Upper lobe of left lung (tissue), 6 donors: ENCODE data around the gene DNAJC8. TPM values are rescaled to one million over a fixed set of nuclear protein-coding genes. Genes with fewer than 3 reads are reported as not detected.

Experiments
- ATAC-seq, 2 donors: fragments of 200-7000 bp; cut with Tn5 transposase; one replicate each; pipeline ENCODE4 v1.9.1; 2022; ENCODE audit warnings: mild to moderate bottlenecking in 2 of 2, moderate library complexity in 2 of 2; ENCODE audit not compliant: low FRiP score in 2 of 2
- DNase-seq, 2 donors: peaks; one replicate each; pipeline ENCODE4 v3.0.0-alpha.2; 2019 to 2020
- H3K27ac ChIP-seq, 4 donors: fragments of 200-600 bp; sonication (generic); one replicate each; pipeline ENCODE4 v1.5.1; 2016 to 2019
- H3K27me3 ChIP-seq, 4 donors: fragments of 200-600 bp; sonication (generic); one replicate each; pipeline ENCODE4 v1.5.1; 2017 to 2019
- H3K36me3 ChIP-seq, 4 donors: fragments of 200-600 bp; sonication (generic); one replicate each; pipeline ENCODE4 v1.5.1; 2016 to 2019
- H3K4me1 ChIP-seq, 4 donors: fragments of 200-600 bp; sonication (generic); one replicate each; pipeline ENCODE4 v1.5.1; 2018 to 2019
- H3K4me3 ChIP-seq, 4 donors: fragments of 200-600 bp; sonication (generic); one replicate each; pipeline ENCODE4 v1.5.1; 2017 to 2019; ENCODE audit warnings: mild to moderate bottlenecking in 2 of 4, moderate library complexity in 1 of 4
- H3K9me3 ChIP-seq, 4 donors: fragments of 200-600 bp; sonication (generic); one replicate each; pipeline ENCODE4 v1.5.1; 2018 to 2019
- CTCF ChIP-seq, 6 experiments: fragments of 450-650 bp in 4 of 6; fragments of 200-600 bp in 2 of 6; sonication (generic) in 2 of 6; IDR thresholded peaks; one replicate each; pipeline ENCODE4 v1.5.1; 2016 to 2019; ENCODE audit warnings: antibody characterized with exemption in 6 of 6
- EP300 ChIP-seq, 4 donors: sonication (generic); formaldehyde crosslinking; IDR thresholded peaks; one replicate each; pipeline ENCODE4 v1.5.1; 2017; ENCODE audit warnings: antibody characterized with exemption in 4 of 4, control low read depth in 2 of 4
- POLR2A ChIP-seq, 4 donors: fragments of 450-650 bp; IDR thresholded peaks; one replicate each; pipeline ENCODE4 v1.5.1; 2016 to 2017; ENCODE audit warnings: antibody characterized with exemption in 4 of 4, mild to moderate bottlenecking in 2 of 4
- POLR2AphosphoS5 ChIP-seq, 2 donors: sonication (generic); formaldehyde crosslinking; IDR thresholded peaks; one replicate each; pipeline ENCODE4 v1.5.1; 2017; ENCODE audit warnings: antibody characterized with exemption in 2 of 2
- WGBS, 2 donors: methylation state at CpG; one replicate each; pipeline ENCODE4 v1.1.5; 2017 to 2018; 5-methylcytosine and 5-hydroxymethylcytosine counted together
- total RNA-seq, 6 donors: library from RNA; depleted of rRNA in 4 of 6; stranded (reverse); fragments of >200 nt in 4 of 6; gene quantifications; one replicate each; pipeline versions ENCODE4 v1.1.0 to v1.2.1, GENCODE V29; 2016 to 2021
- donor health status: DM: no; HTN: no; CAD: no; lungs with moderate emphysema.
- donor health status: DM: no; HTN: yes; CAD: no; lungs with severe emphysema.

Gene DNAJC8
- total RNA-seq, 6 donors from 2014 or later: 50.0 to 107 (median 73.5) TPM

- Histone ChIP-seq H3K27ac (peak overlapping the region in 2 of 4 donors; percentile 42 to 71), H3K36me3 (peaks cover 16 to 84% (median 61%) of the 10 kb centered on the region in 4 donors), H3K27me3 (no peaks in the 10 kb centered on the region), H3K4me3 (no peak overlapping the region), H3K9me3 (no peaks in the 10 kb centered on the region), H3K4me1 (peaks cover 5 to 20% (median 16%) of the 10 kb centered on the region in 4 donors)
- TF ChIP-seq POLR2AphosphoS5 (IDR thresholded peaks at IDR 0.05) (no peak), EP300 (IDR thresholded peaks at IDR 0.05) (no peak), POLR2A (IDR thresholded peaks at IDR 0.05) (no peak), CTCF (IDR thresholded peaks at IDR 0.05) (no peak)
- WGBS, 2 donors: 95 to 99% methylated on average over 7 of the region's 7 CpGs
- DNase-seq: no peak
- no peak for ATAC-seq
Observed at GRCh38 chr1:28279721-28280120, 46.9 kb upstream of the DNAJC8 start.

- TF ChIP-seq EP300 (IDR thresholded peaks at IDR 0.05) (no peak), CTCF (IDR thresholded peaks at IDR 0.05) (no peak), POLR2AphosphoS5 (IDR thresholded peaks at IDR 0.05) (no peak), POLR2A (IDR thresholded peaks at IDR 0.05) (no peak)
- Histone ChIP-seq H3K27me3 (no peaks in the 10 kb centered on the region), H3K36me3 (peaks cover 22 to 94% (median 71%) of the 10 kb centered on the region in 4 donors), H3K27ac (no peak overlapping the region), H3K4me3 (no peak overlapping the region), H3K9me3 (no peaks in the 10 kb centered on the region), H3K4me1 (peaks cover 5 to 20% (median 16%) of the 10 kb centered on the region in 4 donors)
- 90 to 93% methylated on average over 4 to 5 of the region's 5 CpGs for WGBS, 2 donors
- ATAC-seq (no peak), DNase-seq (no peak)
Observed at GRCh38 chr1:28278763-28279162, 45.9 kb upstream of the DNAJC8 start.

GRCh38 chr1:28273216-28273860 is 40.5 kb upstream of the DNAJC8 start:
- no peak overlapping the region for H3K4me3 ChIP-seq
- ATAC-seq: no peak
- DNase-seq: no peak
- no peaks in the 10 kb centered on the region for H3K27me3 ChIP-seq
- H3K9me3 ChIP-seq: no peaks in the 10 kb centered on the region
- no peak overlapping the region for H3K27ac ChIP-seq
- TF ChIP-seq POLR2A (IDR thresholded peaks at IDR 0.05) (no peak), POLR2AphosphoS5 (IDR thresholded peaks at IDR 0.05) (no peak), CTCF (IDR thresholded peaks at IDR 0.05) (no peak), EP300 (IDR thresholded peaks at IDR 0.05) (no peak)
- WGBS, 2 donors: 88 to 91% methylated on average over 17 of the region's 17 CpGs
- H3K4me1 ChIP-seq: no peaks in the 10 kb centered on the region
- peaks cover 12 to 84% (median 55%) of the 10 kb centered on the region in 4 donors for H3K36me3 ChIP-seq

- Histone ChIP-seq H3K9me3 (no peaks in the 10 kb centered on the region), H3K27ac (no peak overlapping the region), H3K4me1 (no peaks in the 10 kb centered on the region), H3K27me3 (no peaks in the 10 kb centered on the region), H3K36me3 (peaks cover 7 to 74% (median 48%) of the 10 kb centered on the region in 4 donors), H3K4me3 (no peak overlapping the region)
- DNase-seq (peak in 1 of 2 donors; percentile 60), ATAC-seq (peak in 1 of 2 donors; percentile 50)
- TF ChIP-seq CTCF (IDR thresholded peaks at IDR 0.05) (no peak), POLR2A (IDR thresholded peaks at IDR 0.05) (no peak), POLR2AphosphoS5 (IDR thresholded peaks at IDR 0.05) (no peak), EP300 (IDR thresholded peaks at IDR 0.05) (no peak)
- 87 to 97% methylated on average over 14 to 19 of the region's 20 CpGs for WGBS, 2 donors
Observed at GRCh38 chr1:28272215-28272852, 39.5 kb upstream of the DNAJC8 start.
